Activated CD8-positive, alpha-beta memory T cell treated with anti-CD3 and anti-CD28 coated beads, Interleukin-2, amount 10 ng/mL, durations not matched to agents 7 days and 5 days (primary cell): ENCODE data around the gene METTL4. TPM values are rescaled to one million over a fixed set of nuclear protein-coding genes. Genes with fewer than 3 reads are reported as not detected.
A peak's percentile ranks its signal among the peaks of the same experiment; 100 is the strongest.

ENCODE experiments used
- ATAC-seq: fragments of 150-1000 bp; cut with Tn5 transposase; one replicate; pipeline ENCODE4 v1.10.0; 2021; ENCODE audit warnings: moderate library complexity
- CTCF ChIA-PET: fragments of 350-600 bp; sonication (Branson Sonifier 250); formaldehyde crosslinking; loops from one replicate; lab custom pipeline; 2021; ENCODE audit warnings: antibody characterized with exemption; lab: Charles Lee
- DNase-seq: peaks from one replicate; pipeline ENCODE4 v3.0.0-alpha.2; 2020
- H3K27ac Mint-ChIP-seq: one replicate; pipeline ENCODE4 v1.8.0; 2021; ENCODE audit warnings: mild to moderate bottlenecking, mixed read lengths
- H3K27me3 Mint-ChIP-seq: one replicate; pipeline ENCODE4 v1.8.0; 2021; ENCODE audit warnings: mixed read lengths
- H3K36me3 Mint-ChIP-seq: one replicate; pipeline ENCODE4 v1.8.0; 2021; ENCODE audit warnings: mild to moderate bottlenecking, mixed read lengths
- H3K4me1 Mint-ChIP-seq: one replicate; pipeline ENCODE4 v1.8.0; 2021; ENCODE audit warnings: mixed read lengths
- H3K4me3 Mint-ChIP-seq: one replicate; pipeline ENCODE4 v1.8.0; 2021; ENCODE audit warnings: mild to moderate bottlenecking, moderate library complexity, mixed read lengths
- H3K9me3 Mint-ChIP-seq: one replicate; pipeline ENCODE4 v1.8.0; 2022; ENCODE audit warnings: low read depth, mixed read lengths
- total RNA-seq, 2 experiments: library from RNA; stranded (reverse); gene quantifications; one replicate each; pipeline ENCODE4 v1.2.3, GENCODE V29; 2021

METTL4 gene
- total RNA-seq, 2 experiments from 2014 or later: 20.9 to 25.3 TPM

DNA sequence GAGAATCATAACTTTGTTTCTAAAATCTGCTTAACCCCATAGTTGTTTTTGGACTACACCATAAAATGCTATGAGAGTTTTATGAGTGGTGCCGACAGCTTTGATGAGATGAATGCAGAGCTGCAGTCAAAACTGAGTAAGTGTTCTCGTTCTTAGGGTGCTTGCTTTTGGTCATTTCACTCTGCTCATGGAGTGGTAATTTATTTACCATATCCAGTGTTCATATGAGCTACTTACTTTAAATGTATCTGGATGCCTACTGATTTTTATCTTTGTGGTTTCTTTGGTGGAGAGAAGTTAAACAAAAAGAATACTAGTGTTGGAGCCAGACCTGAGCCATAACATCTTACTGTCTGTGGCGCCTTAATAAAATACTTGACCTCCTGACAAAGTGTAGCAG lies 16.5 kb upstream of the METTL4 start:
- DNase-seq (no peak), ATAC-seq (peak; percentile 50)
- Mint-ChIP-seq H3K27me3 (no peaks in the 10 kb centered on the region), H3K4me3 (no peak overlapping the region), H3K9me3 (no peaks in the 10 kb centered on the region), H3K27ac (peak overlapping the region; percentile 75), H3K4me1 (peaks cover 40% of the 10 kb centered on the region), H3K36me3 (peaks cover 61% of the 10 kb centered on the region)
- CTCF ChIA-PET: interaction anchor here (0.7 kb wide), 1 partner anchor 94 kb away, joined by 3 read pairs; no protein-coding TSS in a partner anchor

DNA sequence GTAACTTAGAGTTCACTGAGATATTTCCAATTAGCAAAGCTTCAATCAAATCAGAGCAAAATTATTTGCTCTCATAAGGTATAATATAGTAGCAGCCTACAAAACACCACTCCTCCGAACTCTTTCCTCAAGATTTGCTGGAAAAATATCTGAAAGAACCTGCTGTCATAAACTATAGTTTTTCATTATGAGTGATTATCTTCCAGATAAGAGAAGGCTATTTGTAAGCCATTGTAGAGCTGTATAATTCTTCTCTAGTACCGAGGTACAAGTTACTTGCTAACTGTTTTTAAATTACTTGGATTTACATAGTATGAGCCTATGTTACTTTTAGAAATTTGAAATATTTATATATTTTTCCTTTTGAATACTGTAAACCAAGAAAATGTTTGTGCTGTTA lies 2.1 kb upstream of the METTL4 start:
- H3K36me3 Mint-ChIP-seq: peaks cover 55% of the 10 kb centered on the region
- DNase-seq (no peak), ATAC-seq (no peak)
- peak overlapping the region; percentile 45 for H3K27ac Mint-ChIP-seq
- peak overlapping the region; percentile 97 for H3K4me3 Mint-ChIP-seq
- CTCF ChIA-PET: interaction anchor here (0.7 to 1.2 kb wide), 3 partner anchors 63 to 83 kb away, joined by 3 to 5 read pairs (median 4); no protein-coding TSS in a partner anchor
- H3K9me3 Mint-ChIP-seq: no peaks in the 10 kb centered on the region
- H3K27me3 Mint-ChIP-seq: no peaks in the 10 kb centered on the region
- peaks cover 59% of the 10 kb centered on the region for H3K4me1 Mint-ChIP-seq

DNA sequence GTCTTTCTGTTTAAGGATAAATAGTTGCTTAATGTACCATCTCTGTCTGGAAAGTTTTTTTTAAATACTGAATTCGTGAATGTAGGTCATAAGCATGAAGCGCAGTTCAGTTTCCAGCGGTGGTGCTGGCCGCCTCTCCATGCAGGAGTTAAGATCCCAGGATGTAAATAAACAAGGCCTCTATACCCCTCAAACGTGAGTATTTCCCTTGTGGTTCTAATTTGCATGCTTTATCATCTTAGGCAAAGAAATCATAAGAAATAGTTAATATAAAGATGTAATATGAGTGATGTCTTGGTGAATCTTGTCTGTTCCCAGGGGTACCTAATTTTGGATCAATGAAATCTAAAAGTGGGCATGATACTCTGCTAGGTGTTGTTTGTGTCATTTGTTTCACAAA lies 1.6 kb upstream of the METTL4 start:
- Mint-ChIP-seq H3K27ac (peak overlapping the region; percentile 99), H3K36me3 (peaks cover 50% of the 10 kb centered on the region), H3K9me3 (no peaks in the 10 kb centered on the region), H3K4me1 (peaks cover 56% of the 10 kb centered on the region), H3K27me3 (no peaks in the 10 kb centered on the region), H3K4me3 (peak overlapping the region; percentile 97)
- no peak for ATAC-seq
- CTCF ChIA-PET: interaction anchor here (1.0 to 1.2 kb wide), 2 partner anchors 78 to 83 kb away, joined by 3 to 5 read pairs; no protein-coding TSS in a partner anchor
- DNase-seq: no peak

DNA sequence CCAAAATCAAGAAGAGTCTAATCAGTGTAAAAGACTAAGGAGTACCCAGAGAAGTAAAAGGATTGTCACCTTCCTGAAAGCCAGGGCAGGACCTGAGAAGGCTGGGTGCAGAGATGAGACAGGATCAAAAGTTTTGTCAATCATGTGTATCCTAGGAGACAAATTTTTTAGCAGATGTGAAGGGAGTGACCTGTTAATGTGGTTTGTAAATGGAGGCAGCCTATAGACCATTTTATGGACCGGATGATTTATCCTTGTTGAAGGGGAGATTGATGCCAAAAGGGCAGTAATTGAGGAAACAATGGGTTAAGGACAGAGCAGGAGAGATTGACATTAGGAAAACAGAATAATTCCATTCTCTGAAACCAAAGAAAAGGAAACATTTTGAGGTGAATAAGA lies 865 bp upstream of the METTL4 start:
- CTCF ChIA-PET: interaction anchor here (0.5 to 2.5 kb wide), 4 partner anchors 30 to 957 kb away, joined by 3 to 8 read pairs (median 6); partner anchors contain the start of gene SMCHD1
- Mint-ChIP-seq H3K36me3 (peaks cover 45% of the 10 kb centered on the region), H3K27ac (peak overlapping the region; percentile 99), H3K9me3 (no peaks in the 10 kb centered on the region), H3K27me3 (no peaks in the 10 kb centered on the region), H3K4me1 (peaks cover 55% of the 10 kb centered on the region), H3K4me3 (peak overlapping the region; percentile 97)
- no peak for DNase-seq
- ATAC-seq: peak; percentile 20

DNA sequence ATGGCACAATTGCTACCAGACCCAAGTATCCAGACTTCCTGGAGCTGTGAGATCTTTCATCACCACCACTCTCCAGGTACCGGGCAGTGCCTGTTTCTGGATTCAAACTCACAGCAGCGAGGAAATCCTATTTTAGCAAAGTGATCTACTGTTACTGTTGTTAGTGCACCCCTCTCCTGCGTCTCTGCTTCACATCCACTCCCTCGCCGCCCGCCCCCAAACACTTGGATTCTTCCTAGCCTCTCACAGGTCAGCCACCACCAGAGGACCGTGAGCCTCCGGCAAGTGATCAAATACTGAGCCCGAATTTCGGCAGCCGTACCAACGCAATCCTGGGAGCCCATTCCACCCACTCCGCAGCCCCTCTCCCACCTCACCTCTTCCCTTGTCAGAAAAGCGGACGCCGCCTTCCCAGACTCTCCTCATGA lies 519 bp downstream of the METTL4 start:
- peak overlapping the region; percentile 97 for H3K4me3 Mint-ChIP-seq
- H3K4me1 Mint-ChIP-seq: peaks cover 51% of the 10 kb centered on the region
- no peaks in the 10 kb centered on the region for H3K27me3 Mint-ChIP-seq
- DNase-seq: peak; percentile 75
- CTCF ChIA-PET: interaction anchor here (0.8 to 2.5 kb wide), 7 partner anchors 15 to 110 kb away, joined by 3 to 8 read pairs (median 4); partner anchors contain the start of gene SMCHD1
- peak overlapping the region; percentile 99 for H3K27ac Mint-ChIP-seq
- peak; percentile 58 for ATAC-seq
- H3K36me3 Mint-ChIP-seq: peaks cover 44% of the 10 kb centered on the region
- H3K9me3 Mint-ChIP-seq: no peaks in the 10 kb centered on the region

DNA sequence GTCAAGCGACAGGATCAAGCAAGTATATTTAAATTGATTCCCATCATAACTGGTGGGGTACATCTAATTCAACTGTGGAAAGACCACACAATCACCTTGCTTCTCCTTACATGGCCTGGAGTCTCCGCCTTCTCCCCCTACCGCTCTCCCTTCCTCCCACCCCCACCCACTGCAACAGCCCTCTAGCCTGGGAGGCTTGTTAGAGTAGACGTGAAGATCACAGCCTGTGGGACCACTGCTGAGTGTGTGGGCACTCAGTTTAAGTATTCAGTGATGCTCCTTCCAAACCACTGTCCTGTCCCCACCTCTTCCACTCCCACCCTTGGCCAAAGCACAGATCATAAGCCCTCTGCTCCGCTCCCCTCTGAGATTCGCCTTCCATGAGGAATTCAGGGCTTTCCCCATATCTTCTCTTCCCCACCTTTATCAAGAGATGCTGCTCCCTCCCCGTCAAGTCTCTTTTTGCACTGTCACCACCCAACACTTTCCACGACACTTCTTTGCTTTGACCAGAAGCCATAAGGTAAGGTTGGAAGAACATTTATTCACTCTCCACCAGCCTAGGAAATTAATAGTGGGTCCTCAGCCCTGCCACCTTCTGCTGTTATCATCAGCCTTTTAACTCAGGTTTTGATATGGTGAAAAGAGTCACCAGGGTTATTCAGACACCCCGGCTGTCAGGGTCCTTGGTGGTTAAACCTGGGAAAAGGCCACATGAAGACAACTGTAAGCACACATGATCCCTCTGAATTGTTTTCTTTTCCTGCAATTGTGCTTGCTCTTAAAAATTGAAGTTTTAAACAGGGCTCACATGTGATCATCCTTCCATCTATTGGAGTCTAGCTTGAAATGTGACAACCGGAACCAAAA lies 1.7 kb downstream of the METTL4 start:
- ATAC-seq (no peak), DNase-seq (no peak)
- Mint-ChIP-seq H3K27ac (peak overlapping the region; percentile 21), H3K4me1 (peaks cover 47% of the 10 kb centered on the region), H3K4me3 (peak overlapping the region; percentile 97), H3K9me3 (no peaks in the 10 kb centered on the region), H3K36me3 (peaks cover 42% of the 10 kb centered on the region), H3K27me3 (no peaks in the 10 kb centered on the region)
- CTCF ChIA-PET: interaction anchor here (0.8 to 2.5 kb wide), 2 partner anchors 27 to 111 kb away, joined by 3 to 8 read pairs; no protein-coding TSS in a partner anchor

DNA sequence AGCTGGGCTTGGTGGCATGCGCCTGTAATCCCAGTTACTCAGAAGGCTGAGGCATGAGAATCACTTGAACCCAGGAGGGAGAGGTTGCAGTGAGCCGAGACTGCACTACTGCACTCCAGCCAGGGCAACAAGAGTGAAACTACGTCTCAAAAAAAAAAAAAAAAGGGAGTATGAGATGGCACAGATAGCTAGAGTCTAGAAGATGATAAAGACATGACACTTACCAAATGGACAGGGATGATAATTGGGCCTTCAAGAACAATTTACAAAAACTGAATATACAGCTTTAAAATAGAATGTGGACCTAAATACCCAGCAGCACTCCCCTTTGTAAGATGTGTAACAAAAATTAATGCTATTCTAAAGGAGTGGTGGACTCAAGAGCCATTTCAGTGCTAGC lies 2.7 kb downstream of the METTL4 start:
- H3K27me3 Mint-ChIP-seq: no peaks in the 10 kb centered on the region
- H3K27ac Mint-ChIP-seq: no peak overlapping the region
- ATAC-seq (no peak), DNase-seq (no peak)
- H3K4me3 Mint-ChIP-seq: peak overlapping the region; percentile 97
- peaks cover 38% of the 10 kb centered on the region for H3K36me3 Mint-ChIP-seq
- CTCF ChIA-PET: interaction anchor here (0.8 kb wide), 1 partner anchor 26 kb away, joined by 3 read pairs; no protein-coding TSS in a partner anchor
- H3K4me1 Mint-ChIP-seq: peaks cover 40% of the 10 kb centered on the region
- no peaks in the 10 kb centered on the region for H3K9me3 Mint-ChIP-seq

DNA sequence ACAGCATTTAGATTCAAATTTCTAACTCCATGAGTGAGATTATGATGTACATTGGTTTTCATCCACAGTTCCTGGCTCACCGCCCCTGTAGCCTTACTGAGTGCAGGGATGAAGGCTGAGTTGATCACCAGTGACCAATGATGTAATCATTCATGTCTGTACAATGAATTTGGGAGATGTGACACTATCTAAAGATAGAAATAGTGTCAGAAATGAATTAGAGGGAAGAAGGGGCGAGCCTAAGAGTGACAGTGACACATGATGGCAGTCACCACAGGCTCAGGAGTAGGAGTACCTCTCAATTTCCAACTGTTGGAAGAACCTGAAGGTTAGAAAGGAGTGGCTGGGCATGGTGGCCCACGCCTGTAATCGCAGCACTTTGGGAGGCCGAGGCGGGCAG lies 3.2 kb downstream of the METTL4 start:
- peaks cover 36% of the 10 kb centered on the region for H3K36me3 Mint-ChIP-seq
- H3K27ac Mint-ChIP-seq: no peak overlapping the region
- DNase-seq (no peak), ATAC-seq (no peak)
- CTCF ChIA-PET: no interaction called here
- no peaks in the 10 kb centered on the region for H3K9me3 Mint-ChIP-seq
- H3K27me3 Mint-ChIP-seq: no peaks in the 10 kb centered on the region
- H3K4me3 Mint-ChIP-seq: no peak overlapping the region
- peaks cover 37% of the 10 kb centered on the region for H3K4me1 Mint-ChIP-seq

DNA sequence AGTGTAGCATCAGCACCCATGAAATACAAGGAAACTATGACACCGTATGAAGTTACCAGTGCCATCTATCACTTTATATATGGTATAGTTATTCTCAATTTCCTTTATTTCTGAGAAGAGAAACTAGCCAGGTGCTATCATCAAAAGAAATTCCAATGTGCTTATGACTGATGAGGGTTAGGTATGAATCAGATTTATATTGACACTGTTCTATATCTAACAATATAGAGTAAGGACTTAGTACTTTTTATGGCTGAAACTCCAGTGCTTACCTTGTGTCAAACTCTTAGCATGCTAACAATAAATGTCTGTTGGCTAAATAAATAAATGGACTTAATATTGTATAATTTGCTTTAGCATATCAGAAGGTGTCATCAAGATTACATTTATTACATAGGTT lies 6.9 kb downstream of the METTL4 start:
- no peaks in the 10 kb centered on the region for H3K9me3 Mint-ChIP-seq
- CTCF ChIA-PET: interaction anchor here (0.6 to 0.9 kb wide), 2 partner anchors 277 to 1218 kb away, joined by 3 read pairs; no protein-coding TSS in a partner anchor

DNA sequence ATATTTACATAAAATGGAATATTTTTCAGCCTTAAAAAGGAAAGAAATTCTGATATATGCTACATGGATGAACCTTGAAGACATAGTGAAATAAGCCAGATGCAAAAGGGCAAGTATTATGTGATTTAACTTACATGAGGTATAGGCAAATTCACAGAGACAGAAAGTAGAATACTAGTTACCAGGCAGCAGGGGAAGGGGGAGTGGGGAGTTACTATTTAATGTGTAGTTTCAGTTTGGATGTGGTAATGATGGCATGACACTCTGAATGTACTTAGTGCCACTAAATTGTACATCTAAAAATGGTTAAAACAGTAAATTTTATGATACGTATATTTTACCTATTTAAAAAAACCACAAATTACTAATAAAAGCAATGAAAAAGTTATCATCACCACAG lies 12.1 kb downstream of the METTL4 start:
- ATAC-seq (no peak), DNase-seq (no peak)
- H3K27ac Mint-ChIP-seq: no peak overlapping the region
- CTCF ChIA-PET: no interaction called here
- H3K36me3 Mint-ChIP-seq: peaks cover 21% of the 10 kb centered on the region
- no peaks in the 10 kb centered on the region for H3K9me3 Mint-ChIP-seq
- H3K27me3 Mint-ChIP-seq: no peaks in the 10 kb centered on the region
- no peaks in the 10 kb centered on the region for H3K4me1 Mint-ChIP-seq
- no peak overlapping the region for H3K4me3 Mint-ChIP-seq

More for the DNA sequence above, 6.9 kb downstream of the METTL4 start:
- H3K36me3 Mint-ChIP-seq: peaks cover 32% of the 10 kb centered on the region
- DNase-seq (no peak), ATAC-seq (no peak)
- no peak overlapping the region for H3K27ac Mint-ChIP-seq
- H3K27me3 Mint-ChIP-seq: no peaks in the 10 kb centered on the region
- H3K4me1 Mint-ChIP-seq: peaks cover 26% of the 10 kb centered on the region
- no peak overlapping the region for H3K4me3 Mint-ChIP-seq

DNA sequence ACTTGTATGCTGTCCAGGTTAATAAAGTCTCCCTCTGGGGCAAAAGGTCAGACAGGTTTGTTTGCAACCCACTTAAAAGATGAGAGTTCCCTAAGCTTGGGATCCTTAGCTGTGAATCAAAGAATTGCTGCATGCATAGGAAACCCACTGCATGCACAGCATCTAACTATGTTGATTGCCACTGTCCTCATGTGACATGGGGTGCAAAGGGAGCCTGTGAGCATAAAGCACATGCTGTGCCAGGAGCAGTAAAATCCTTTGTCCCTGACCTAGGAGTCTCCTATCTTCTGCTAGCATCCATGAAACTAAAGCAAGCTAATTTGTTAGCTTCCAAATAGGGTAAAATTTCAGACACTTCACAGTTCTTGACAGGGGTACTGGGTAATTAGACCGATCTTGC lies 13.8 kb downstream of the METTL4 start:
- DNase-seq (no peak), ATAC-seq (no peak)
- CTCF ChIA-PET: interaction anchor here (1.0 kb wide), 1 partner anchor 9 kb away, joined by 3 read pairs; no protein-coding TSS in a partner anchor
- H3K27ac Mint-ChIP-seq: no peak overlapping the region
- no peak overlapping the region for H3K4me3 Mint-ChIP-seq
- no peaks in the 10 kb centered on the region for H3K9me3 Mint-ChIP-seq
- H3K27me3 Mint-ChIP-seq: no peaks in the 10 kb centered on the region
- H3K4me1 Mint-ChIP-seq: no peaks in the 10 kb centered on the region
- H3K36me3 Mint-ChIP-seq: peaks cover 17% of the 10 kb centered on the region

DNA sequence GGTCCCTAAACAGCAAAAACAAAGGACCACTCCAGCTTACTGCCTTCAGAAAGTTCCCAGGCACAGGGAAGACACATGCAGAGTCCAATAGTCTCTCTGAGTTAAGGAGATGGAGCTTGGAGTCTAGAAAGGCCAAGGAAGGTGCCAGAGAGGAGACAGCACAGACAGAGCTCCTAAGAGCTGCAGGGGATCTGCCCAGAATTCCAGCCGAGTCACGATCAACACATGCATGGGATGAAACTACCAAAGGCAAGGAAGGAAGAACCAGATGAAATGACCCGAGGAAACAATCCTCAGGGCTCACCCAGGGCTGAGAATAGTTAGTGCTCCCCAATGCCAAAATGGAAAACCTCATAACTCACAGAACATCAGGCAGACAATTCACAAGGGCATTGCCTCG lies 15.4 kb downstream of the METTL4 start:
- H3K4me1 Mint-ChIP-seq: no peaks in the 10 kb centered on the region
- no peaks in the 10 kb centered on the region for H3K27me3 Mint-ChIP-seq
- DNase-seq (no peak), ATAC-seq (no peak)
- peaks cover 11% of the 10 kb centered on the region for H3K36me3 Mint-ChIP-seq
- no peak overlapping the region for H3K4me3 Mint-ChIP-seq
- no peaks in the 10 kb centered on the region for H3K9me3 Mint-ChIP-seq
- H3K27ac Mint-ChIP-seq: no peak overlapping the region
- CTCF ChIA-PET: interaction anchor here (1.5 to 1.6 kb wide), 2 partner anchors 14 to 15 kb away, joined by 4 read pairs; partner anchors contain the start of genes METTL4 and NDC80

DNA sequence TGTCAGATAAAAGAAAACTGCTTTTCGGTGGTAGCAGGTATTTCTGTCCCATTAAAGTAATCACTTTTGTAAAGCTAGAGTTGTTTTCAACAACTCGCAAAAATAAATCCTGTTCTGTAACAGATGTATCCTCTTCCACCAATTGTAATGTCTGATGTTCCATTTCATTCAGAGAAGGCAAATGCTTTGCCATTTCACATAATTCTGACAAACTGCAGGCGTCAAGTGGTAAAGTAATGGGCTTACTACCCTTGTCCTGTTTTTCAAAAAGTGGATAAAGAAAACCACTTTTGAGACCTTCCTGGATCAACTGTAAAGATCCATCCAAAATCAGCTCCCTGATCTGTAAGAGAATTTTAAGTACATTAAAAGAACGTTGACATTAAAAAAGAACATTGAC lies 16.6 kb downstream of the METTL4 start:
- H3K27ac Mint-ChIP-seq: no peak overlapping the region
- ATAC-seq: no peak
- no peaks in the 10 kb centered on the region for H3K27me3 Mint-ChIP-seq
- CTCF ChIA-PET: no interaction called here
- DNase-seq: no peak
- no peaks in the 10 kb centered on the region for H3K4me1 Mint-ChIP-seq
- H3K36me3 Mint-ChIP-seq: peaks cover 17% of the 10 kb centered on the region
- no peak overlapping the region for H3K4me3 Mint-ChIP-seq
- no peaks in the 10 kb centered on the region for H3K9me3 Mint-ChIP-seq
